Measurements from ENCODE around the gene CDK6. TPM values are rescaled to one million over a fixed set of nuclear protein-coding genes. Genes with fewer than 3 reads are reported as not detected.
A peak's percentile ranks its signal among the peaks of the same experiment; 100 is the strongest.

The CDK6 gene
- total RNA-seq, 4 donors from 2014 or later = 58.1 to 79.1 (median 68.3) TPM

GRCh38 chr7:92704858-92705257, 131.5 kb downstream of the CDK6 start:
- H3K4me3 ChIP-seq = no peak overlapping the region
- H3K27me3 ChIP-seq = no peaks in the 10 kb centered on the region
- H3K36me3 ChIP-seq = no peaks in the 10 kb centered on the region
- H3K27ac ChIP-seq = no peak overlapping the region
- DNase-seq (ENCODE audit: low spot score in 2 of 2) = no peak
- H3K9me3 ChIP-seq = no peaks in the 10 kb centered on the region
- 98% methylated on average over 3 of the region's 3 CpGs for WGBS
- TF ChIP-seq POLR2A (IDR thresholded peaks at IDR 0.05) = no peak
- no peak for TF ChIP-seq CTCF (IDR thresholded peaks at IDR 0.05)
- no peak for TF ChIP-seq EP300 (IDR thresholded peaks at IDR 0.05)
- TF ChIP-seq POLR2AphosphoS5 (IDR thresholded peaks at IDR 0.05) = no peak
- H3K4me1 ChIP-seq = no peaks in the 10 kb centered on the region

- no peak for TF ChIP-seq POLR2AphosphoS5 (IDR thresholded peaks at IDR 0.05)
- 92% methylated on average over 1 of the region's 1 CpG for WGBS
- Histone ChIP-seq H3K9me3 (no peaks in the 10 kb centered on the region), H3K27ac (no peak overlapping the region), H3K27me3 (no peaks in the 10 kb centered on the region), H3K36me3 (no peaks in the 10 kb centered on the region), H3K4me1 (peaks cover 10% of the 10 kb centered on the region), H3K4me3 (no peak overlapping the region)
- no peak for DNase-seq (ENCODE audit: low spot score in 2 of 2)
Observed at GRCh38 chr7:92702535-92702934, 133.8 kb downstream of the CDK6 start.

GRCh38 chr7:92699966-92700514, 136.3 kb downstream of the CDK6 start:
- WGBS = 88% methylated on average over 4 of the region's 4 CpGs
- Histone ChIP-seq H3K4me1 (peaks cover 26% of the 10 kb centered on the region), H3K9me3 (no peaks in the 10 kb centered on the region), H3K4me3 (no peak overlapping the region), H3K27ac (no peak overlapping the region), H3K27me3 (no peaks in the 10 kb centered on the region), H3K36me3 (no peaks in the 10 kb centered on the region)
- no peak for DNase-seq (ENCODE audit: low spot score in 2 of 2)
- TF ChIP-seq CTCF (IDR thresholded peaks at IDR 0.05) = no peak
- TF ChIP-seq POLR2A (IDR thresholded peaks at IDR 0.05) = no peak
- TF ChIP-seq EP300 (IDR thresholded peaks at IDR 0.05) = no peak
- TF ChIP-seq POLR2AphosphoS5 (IDR thresholded peaks at IDR 0.05) = no peak

GRCh38 chr7:92699560-92699959, 136.8 kb downstream of the CDK6 start:
- H3K4me3 ChIP-seq = no peak overlapping the region
- 91% methylated on average over 2 of the region's 2 CpGs for WGBS
- DNase-seq (ENCODE audit: low spot score in 2 of 2) = no peak
- H3K36me3 ChIP-seq = no peaks in the 10 kb centered on the region
- no peak overlapping the region for H3K27ac ChIP-seq
- no peaks in the 10 kb centered on the region for H3K27me3 ChIP-seq
- H3K4me1 ChIP-seq = peaks cover 26% of the 10 kb centered on the region
- H3K9me3 ChIP-seq = no peaks in the 10 kb centered on the region
- TF ChIP-seq CTCF (IDR thresholded peaks at IDR 0.05) (no peak), POLR2AphosphoS5 (IDR thresholded peaks at IDR 0.05) (no peak), POLR2A (IDR thresholded peaks at IDR 0.05) (no peak), EP300 (IDR thresholded peaks at IDR 0.05) (no peak)

- peak overlapping the region; percentile 27 for H3K27ac ChIP-seq
- H3K4me1 ChIP-seq = peaks cover 26% of the 10 kb centered on the region
- 52% methylated on average over 12 of the region's 12 CpGs for WGBS
- no peaks in the 10 kb centered on the region for H3K36me3 ChIP-seq
- H3K27me3 ChIP-seq = no peaks in the 10 kb centered on the region
- H3K9me3 ChIP-seq = no peaks in the 10 kb centered on the region
- DNase-seq (ENCODE audit: low spot score in 2 of 2) = no peak
- no peak overlapping the region for H3K4me3 ChIP-seq
- TF ChIP-seq CTCF (IDR thresholded peaks at IDR 0.05) (no peak), POLR2A (IDR thresholded peaks at IDR 0.05) (no peak), EP300 (IDR thresholded peaks at IDR 0.05) (no peak), POLR2AphosphoS5 (IDR thresholded peaks at IDR 0.05) (no peak)
Observed at GRCh38 chr7:92698237-92698841, 138.0 kb downstream of the CDK6 start.
